ENCODE measurements around the gene SCIMP.
"Not testable (repeated sequence)": the region's sequence is repeated elsewhere in the genome, so short reads cannot be mapped to it uniquely, and the experiment has no call there.

DNA sequence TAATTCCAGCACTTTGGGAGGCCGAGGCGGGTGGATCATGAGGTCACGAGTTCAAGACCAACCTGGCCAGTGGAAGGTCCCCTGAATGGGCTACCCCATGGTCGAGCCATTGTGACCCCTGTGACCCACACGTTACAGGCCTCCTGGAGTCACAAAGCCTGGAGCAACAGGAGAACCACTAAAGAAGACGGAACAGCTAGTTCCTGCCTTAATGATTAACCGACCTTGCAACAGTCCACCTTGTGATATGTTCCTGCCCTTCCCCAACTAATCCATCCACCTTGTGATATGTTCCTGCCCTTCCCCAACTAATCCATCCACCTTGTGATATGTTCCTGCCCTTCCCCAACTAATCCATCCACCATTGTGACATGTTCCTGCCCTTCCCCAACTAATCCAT is 5.1 kb upstream of the SCIMP start:
- TF ChIP-seq, protein P1, sequence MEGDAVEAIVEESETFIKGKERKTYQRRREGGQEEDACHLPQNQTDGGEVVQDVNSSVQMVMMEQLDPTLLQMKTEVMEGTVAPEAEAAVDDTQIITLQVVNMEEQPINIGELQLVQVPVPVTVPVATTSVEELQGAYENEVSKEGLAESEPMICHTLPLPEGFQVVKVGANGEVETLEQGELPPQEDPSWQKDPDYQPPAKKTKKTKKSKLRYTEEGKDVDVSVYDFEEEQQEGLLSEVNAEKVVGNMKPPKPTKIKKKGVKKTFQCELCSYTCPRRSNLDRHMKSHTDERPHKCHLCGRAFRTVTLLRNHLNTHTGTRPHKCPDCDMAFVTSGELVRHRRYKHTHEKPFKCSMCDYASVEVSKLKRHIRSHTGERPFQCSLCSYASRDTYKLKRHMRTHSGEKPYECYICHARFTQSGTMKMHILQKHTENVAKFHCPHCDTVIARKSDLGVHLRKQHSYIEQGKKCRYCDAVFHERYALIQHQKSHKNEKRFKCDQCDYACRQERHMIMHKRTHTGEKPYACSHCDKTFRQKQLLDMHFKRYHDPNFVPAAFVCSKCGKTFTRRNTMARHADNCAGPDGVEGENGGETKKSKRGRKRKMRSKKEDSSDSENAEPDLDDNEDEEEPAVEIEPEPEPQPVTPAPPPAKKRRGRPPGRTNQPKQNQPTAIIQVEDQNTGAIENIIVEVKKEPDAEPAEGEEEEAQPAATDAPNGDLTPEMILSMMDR (IDR thresholded peaks at IDR 0.05 in 4 of 5, conservative IDR thresholded peaks at IDR 0.05 in 1 of 5), result not testable (repeated sequence)
- TF ChIP-seq POLR2A (IDR thresholded peaks at IDR 0.05), result not testable (repeated sequence)

Data from gastrocnemius medialis (tissue), 4 donors.